ENCODE data around the gene SRGAP3.
A peak's percentile ranks its signal among the peaks of the same experiment; 100 is the strongest.

SRGAP3 gene

DNA sequence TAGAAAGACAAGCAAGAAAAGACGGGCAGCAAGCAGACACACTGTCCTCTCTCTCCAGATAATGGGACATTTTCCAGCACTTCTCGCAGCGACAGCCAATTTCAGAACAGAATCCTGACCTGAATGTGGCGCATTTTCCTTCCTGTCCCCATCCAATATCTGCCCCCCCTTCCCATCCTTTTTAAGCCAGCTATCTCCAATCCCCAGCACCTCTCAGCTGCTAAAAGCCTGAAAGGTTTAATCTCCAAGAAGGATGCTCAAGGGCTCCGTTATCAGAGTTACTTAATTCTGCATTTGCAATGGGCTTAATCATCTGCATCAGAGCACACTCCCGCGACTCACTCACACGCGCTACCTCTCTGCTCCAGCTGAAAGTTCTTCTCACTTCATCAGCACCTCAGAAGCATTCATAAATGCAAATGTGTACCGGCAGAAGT lies 50.5 kb downstream of the SRGAP3 start:
- DNase-seq = no peak

DNA sequence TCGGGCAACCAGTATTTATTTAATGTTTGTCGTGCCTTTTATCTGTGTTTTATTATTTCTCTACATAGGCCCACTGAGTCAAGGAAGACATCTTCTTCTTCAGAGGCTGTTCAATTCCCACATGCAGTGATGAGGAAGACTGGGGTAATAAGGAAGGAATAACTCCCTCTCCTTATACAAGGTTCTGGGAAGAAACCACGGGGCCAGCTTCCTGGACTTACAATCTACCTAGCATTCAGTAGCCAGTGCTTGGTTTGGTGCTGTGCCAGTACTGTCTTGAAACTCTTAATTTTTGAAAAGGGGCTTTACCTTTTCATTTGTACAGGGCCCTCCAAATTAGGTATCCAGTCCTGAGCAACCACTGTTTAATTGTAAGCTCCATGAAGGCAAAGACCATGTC lies 51.2 kb downstream of the SRGAP3 start:
- DNase-seq = no peak

DNA sequence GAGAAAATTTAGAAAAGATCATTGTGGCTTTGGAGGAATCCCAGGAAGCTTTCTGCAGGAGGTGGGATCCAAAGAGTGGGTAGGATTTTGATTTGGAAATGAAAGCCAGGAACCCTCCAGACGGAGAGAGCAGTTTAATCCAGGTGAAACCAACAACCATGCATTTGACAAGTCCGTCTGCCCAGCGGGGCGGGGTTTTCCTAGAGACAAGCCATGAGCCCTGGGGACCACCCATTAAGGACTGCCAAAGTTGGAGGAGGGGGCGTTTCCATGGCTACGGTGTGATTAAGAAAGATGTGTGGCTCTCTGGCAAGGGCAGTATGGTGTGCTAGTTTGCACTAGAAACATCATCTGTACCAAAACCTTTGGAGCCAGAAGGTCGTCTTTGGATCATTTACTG lies 53.4 kb downstream of the SRGAP3 start:
- no peak for DNase-seq

DNA sequence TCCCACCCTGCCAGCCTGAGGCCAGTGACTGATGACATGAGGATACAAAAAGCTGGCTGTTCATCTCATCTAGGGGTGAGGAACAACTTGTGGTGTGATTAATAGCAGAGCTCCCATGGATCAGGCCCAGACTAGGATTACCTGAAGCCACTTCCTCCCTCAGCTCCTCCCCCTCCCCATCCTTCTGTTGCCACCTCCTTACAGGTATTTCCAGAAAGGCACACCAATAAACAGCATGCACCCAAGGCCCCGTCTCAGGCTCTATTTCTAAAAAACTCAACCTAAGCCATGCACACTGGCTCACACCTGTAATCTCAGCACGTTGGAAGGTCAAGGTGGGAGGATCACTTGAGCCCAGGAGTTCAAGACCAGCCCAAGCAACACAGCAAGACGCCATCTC lies 54.1 kb downstream of the SRGAP3 start:
- DNase-seq = no peak

DNA sequence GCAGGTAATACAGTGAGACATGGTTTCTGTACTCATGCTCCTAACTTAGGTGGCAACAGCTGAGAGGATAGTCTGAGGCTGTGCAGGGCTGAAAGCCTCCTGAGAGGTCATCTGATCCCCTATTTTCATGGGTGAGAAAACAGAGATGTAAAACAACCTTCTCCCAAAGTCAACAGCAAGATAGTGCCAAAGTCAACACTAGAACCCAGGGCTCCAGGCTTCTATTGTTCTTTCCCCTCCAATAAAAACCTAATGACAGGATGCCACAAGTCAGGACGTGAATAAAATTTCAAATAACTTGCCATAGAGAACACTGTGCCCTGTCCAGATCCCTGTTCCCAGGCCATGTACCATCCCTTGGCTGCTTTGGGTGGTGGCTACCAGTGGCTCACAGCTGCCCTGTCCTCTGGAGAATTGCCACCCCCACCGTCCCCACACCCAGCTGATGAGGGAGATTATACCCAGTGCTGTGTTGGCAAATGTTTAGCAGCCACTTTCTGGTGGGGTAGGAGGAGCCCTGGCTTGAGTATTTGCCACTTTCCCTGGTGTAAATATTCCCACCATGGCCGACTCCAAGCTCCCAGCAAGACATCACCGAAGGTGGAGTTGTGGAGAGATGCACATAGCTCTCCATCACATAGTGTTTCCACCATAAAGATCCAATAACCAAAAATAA lies 54.8 kb downstream of the SRGAP3 start:
- peak; percentile 65 to 91 for DNase-seq

DNA sequence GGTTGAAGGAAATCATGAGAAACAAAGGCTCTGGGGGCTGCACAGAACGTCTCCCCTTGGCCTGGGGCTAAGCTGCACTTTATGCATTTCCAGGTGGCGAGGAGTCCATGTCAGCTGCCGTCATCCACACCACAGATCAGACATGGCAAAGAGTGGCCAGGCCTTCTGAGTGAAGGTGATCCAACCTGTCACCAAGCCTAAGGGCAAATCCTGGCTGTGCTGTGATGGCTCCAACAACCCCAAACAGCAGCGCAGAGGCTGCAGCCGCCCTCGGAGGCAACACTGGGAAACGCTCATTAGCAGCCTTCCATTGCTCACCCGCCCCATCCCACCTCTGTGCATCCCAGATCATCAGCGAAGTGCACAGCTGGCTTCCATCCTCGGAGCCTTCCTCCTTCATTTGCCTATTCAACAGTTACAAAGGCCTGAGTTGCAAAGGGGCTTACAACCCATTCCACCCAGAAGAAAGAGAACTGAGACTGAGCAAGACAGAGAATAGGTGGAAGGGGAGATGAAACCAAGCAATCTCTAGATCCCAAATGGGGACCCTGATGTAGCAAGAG lies 55.7 kb downstream of the SRGAP3 start:
- DNase-seq = no peak

DNA sequence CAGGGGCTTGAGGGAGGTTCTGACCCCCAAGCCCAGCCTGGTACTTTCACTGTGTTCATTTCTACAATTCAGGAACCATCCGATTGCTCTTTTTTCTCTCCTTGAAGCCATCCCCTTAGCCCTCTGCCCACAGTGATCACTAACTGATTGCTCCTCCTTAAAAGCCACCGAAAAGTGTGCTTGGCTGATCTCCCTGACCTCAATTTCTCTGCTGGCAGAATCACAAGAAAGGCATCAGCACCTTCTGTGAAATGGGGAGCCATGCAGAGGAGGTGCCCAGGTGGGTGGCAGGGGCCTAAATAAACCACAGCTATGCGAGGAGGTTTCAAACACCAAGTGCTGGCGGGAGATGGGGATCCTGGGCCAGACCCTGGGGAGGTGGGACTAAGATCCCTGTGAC lies 56.2 kb downstream of the SRGAP3 start:
- DNase-seq = no peak

DNA sequence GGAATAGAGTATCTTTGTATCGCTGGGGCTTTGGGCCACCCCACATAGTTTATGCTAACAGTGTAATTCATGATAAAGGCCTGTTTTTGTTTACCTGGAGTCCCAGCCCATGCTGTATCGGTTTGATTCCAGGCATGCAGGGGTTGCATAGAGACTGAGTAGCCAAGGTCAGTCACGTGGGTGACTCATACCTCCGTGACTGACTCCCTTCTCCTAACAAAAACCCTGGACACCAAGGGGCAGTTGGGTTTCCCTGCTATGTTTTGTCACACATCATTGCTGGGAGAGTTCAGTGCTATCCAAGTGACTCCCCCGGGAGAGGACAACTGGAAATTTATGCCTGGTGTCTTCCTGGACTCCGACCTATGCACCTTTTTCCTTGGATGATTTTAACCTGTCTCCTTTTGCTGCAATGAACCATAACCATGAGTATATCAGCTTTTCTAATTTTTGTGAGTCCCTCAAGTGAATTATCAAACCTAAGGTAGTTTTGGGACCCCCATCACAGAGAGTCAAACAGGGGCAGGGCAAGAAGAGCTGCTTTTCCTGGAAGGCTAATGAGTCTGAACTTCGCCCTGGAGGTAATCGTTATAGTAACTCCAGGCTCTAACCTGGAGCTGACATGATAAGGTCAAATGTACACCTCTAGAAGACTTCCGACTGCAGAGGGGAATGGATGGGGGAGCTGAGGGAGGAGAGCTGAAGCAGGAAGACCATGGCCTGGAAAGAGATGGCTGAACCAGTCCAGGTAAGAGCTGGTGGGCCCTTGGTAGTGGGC lies 57.0 kb downstream of the SRGAP3 start:
- no peak for DNase-seq

DNA sequence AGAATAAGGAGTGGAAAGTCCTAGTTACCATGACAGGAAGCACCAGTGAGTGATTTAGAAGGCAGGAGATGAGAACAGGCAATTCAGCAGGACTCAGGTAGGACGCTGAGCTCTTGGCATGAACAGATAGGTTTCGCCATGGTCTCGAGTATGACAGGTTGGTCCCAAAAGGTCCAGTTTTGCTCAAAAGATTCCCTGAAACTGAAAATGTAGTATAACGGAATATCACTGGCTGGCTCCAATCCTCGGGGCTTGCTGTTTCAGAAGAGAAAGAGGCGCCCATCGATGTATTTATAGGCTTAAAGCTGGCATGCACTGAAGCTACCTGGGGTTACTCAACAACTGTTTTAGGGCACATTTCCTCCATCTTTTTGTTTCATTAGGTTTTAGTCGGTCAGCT lies 59.2 kb downstream of the SRGAP3 start:
- no peak for DNase-seq

DNA sequence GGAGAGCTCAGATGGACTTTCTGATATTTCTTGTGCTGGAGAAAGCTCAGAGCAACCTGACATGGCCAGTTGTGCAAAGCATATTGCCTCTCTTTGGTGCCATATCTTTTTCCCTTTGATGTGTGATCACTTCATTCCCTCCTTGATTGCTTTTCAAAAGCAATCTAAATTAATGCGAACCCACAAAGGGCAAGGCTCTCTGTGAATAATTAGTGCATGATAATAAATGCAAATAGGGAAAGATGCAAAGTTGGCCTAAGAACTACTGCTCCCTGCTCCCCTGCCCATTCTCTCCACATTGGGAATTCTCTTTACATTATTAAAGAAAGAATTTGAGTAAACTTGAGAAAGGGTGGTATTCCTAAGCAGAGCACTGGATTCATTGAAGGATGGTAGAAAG lies 60.9 kb downstream of the SRGAP3 start:
- DNase-seq = no peak

DNA sequence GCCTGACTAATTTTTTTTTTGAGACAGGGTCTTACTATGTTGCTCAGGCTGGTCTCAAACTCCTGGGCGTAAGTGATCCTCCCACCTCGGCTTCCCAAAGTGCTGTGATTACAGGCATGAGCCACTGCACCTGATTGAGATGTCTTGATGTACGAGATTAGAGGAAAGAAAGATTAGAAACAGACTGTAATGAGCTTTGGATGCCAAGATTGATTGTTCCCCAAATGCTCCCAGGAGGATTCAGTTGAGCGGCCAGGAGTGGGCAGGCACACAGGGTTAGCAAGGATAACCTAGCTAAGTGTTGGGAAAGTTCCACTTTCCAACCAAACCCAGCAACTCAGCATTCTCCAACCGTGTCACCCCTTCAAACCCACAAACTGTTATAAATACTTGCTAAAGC lies 63.7 kb downstream of the SRGAP3 start:
- no peak for DNase-seq

DNA sequence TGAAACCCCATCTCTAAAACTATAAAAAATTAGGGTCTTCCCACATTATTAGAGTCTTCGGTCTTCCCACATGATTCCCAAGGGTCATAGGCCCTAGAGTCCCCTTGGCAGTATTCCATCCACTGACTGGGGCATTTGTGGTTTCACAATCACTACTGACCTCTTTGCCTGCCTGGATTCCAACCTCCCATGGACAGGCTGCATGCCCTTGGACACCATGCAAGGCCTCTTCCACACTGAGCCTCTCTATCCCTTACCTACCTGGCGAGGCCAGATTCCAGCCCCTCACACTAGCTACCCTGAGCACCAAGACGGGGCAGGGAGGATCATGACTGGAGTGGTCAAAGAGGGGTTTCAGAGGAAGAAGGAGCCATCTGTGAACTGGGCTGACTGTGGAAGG lies 64.4 kb downstream of the SRGAP3 start:
- no peak for DNase-seq

DNA sequence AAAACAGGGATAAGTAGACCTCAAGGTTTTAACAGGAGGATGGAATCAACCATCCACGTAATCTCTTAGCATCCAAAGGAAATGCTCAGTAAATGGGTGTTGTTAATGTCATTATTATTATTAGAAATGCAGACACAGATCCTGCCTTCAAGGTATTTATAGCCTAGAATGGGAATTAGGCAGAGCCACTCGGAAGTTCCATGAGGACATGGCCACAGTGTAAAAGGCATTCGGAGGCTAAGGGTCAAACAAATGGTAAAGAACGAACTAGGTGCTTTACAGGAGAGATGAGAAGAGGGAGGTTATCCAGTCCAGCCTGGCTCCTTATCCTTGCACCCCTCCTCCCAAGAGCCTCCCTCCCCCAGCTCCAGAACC lies 65.0 kb downstream of the SRGAP3 start:
- DNase-seq = no peak

DNA sequence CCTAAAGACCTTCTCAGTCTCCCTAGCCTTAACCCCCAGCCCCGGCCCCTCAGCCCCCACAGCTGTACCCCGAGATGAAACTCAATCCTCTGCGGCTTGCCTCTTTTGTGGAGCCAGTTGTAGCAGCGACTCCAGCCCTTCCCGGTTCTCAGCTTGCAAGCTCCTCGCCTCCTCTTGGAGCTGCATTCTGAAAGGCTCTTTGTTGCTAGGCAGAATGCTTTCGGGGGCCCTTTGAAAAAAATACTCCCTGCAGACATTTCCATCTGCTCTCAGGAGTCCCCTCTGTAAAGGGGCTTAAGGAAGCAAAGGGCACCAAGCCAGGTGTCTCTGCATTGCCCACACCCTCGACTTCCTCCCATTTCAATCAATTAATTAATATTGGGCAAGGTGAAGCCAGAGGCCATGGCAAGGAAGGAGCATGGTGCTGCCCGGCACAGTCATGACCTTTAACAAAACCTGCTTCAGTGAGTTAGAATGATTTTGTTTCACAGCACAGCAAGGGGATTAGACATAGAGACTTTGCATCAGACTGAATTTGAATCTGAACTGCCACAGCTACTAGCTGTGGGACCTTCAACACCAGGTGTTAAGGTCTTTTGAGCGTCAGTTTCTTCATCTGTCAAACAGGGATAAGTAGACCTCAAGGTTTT lies 65.5 kb downstream of the SRGAP3 start:
- no peak for DNase-seq

DNA sequence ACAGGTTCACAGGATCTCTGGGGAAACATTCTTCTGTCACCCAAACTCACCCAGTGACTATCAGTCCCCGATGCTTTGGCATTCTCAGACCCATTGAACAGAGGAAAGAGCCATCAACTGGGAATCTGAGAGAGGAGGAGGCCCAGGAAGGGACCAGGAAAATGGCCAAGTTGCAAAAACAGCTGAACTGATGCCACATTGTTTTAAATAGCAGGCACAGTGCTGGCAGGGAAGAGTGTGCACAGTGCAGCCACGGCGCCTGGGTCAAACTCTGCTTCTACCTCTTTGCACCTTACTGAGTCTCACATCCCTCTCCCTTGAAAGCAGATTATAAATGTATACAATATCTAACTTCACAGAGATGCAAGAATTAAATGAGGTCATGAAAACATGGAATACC lies 66.4 kb downstream of the SRGAP3 start:
- DNase-seq = no peak

DNA sequence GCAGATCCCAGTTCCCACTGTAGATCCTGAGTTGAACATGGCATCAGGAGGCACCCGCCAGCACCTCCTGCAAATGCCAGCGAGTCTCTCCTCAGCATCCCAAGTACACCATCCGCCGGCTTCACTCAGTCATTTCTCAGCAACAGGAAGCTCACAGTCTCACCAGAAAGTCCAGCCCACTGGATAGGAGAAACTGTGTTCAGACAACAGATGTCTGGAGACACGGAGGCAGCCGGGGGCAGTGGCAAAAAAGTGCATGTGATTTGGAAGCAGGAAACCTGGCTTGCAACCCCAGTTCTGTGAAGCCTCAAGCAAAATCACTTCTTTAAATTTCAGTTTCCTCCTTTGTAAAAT lies 68.7 kb downstream of the SRGAP3 start:
- no peak for DNase-seq

DNA sequence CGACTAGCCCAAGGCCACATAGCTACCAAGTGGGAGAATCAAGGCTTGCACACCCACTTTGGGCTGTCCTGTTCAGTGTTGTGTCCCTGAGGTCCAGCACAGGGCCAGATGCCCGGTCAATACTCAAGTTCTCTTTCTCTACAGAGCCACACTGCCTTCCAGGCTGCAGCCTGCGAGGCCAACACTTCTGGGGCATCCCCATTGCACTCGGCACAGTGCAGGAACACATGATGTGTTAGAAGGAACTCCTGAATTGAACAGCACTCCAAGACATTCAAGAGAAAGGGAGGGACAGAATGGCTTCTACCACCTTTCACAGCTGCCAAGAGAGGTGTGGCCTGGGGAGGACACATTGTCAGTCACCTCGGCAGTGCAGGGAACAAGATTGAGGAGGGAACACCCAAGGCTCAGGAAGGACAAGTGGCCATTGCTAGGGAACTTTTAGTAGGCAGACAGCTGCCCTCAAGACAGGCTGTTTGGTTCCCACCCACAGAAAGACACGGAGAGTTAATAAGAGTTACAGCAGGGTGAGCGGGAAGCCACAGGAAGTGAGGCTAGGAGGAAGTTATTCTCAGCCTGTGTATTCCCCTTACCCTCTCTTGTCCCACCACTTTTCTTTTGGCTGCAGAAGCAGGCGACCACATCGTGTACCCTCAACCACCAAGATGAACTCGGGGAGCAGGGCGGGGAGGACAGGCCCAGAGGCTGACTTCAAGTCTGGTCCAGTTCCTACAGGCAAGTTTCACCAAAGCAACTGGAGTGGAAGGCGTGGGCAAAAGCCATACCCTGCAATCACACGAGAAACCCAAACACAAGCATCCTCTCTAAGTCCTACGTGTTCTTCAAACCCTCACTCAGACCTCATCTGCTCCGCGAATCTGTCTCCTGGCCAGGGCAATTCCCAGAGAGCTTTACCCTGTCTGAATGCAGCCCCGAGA lies 69.4 kb downstream of the SRGAP3 start:
- DNase-seq = no peak

DNA sequence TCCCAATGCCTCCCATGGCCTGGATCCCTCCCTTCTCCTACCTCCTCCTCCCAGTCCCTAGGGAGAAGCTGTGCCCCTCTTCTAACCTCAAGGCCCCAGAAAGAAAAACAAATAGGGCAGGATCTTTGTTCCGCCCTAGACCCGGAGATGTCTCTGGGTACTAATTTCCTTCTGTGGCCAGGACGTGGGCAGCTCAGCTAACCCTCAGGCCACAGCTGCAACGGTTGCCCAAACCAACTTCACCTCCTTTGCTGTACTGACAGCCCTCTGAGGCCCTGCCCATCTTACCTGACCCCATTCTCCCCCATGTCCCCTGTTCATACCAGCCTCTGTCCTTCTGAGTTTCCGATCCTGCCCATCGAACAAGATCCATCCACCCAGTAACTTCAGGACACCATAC lies 70.7 kb downstream of the SRGAP3 start:
- no peak for DNase-seq

DNA sequence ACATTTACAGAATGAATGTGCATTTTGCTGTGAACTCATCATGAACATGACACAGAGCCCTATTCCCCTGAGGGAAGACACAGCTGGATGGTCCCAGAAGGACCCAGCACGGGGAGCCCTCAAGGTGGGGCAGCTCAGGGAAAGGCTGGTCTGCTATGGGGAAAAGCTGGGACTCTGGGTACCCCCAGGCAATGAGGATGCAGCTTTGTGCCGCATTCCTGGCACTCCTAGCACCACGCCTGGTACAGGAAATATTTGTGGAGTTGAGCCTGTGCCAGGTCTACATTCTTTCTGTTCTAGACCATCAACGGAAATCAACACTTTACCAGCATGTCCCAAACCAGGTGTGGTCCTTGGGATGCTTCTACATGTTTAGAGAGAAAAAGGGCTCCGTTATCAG lies 74.0 kb downstream of the SRGAP3 start:
- DNase-seq = no peak

DNA sequence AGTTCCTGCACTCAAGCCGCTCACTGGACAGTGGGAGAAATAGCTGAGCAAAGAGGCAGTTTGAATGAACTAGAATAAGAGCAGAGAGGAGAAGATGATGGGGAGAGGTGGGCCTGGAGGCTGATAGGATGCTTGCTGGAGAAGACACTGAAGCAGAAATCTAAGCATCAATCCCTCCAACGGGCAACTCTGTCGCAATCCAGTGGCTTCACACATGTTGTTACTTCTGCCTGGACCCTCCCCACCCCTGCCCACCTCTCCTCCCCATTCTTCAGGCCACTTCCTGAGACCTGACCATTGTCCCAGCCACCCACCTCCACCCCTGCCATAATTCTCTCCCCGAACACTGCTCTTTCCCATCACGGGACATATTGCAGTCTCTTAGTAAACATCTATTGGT lies 76.0 kb downstream of the SRGAP3 start:
- DNase-seq = no peak

DNA sequence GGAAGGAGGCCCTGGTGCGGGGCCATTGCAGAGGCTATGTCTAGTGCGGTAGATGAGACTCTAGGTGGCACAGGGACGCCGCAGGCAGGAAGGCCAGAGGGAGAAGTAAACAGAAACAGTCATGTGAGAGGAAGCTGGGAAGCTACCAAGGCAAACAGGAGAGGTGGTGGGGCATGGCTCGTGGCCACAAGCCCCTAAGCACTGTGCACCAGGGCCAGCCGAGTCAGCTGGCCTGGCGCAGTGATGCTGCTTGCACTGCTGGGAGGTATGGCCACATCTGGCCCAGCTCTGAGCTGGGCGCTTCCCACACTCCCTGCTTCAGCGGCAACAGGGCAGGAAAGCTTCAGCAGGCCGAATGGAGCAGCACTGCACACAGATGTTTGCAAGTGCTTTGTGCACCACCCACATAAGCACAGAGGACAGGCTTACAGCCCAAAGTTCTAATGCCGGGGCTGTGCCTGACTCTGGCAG lies 76.6 kb downstream of the SRGAP3 start:
- peak in 1 of 2 experiments; percentile 8 for DNase-seq

DNA sequence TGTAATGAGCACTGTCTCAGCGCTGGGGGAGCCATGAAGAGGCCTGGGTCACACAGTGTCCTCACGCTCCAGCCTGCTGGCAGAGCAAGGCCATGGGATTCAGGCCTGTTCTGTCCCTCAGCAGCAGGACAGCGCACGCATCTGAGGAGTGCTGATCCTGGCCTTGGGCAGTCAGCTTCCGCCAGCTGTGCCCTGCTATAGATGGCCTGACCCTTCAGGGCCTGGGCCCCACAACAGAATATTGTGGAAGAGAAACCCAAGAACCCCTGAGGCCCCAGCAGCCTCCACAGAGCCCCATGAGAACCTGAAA lies 78.6 kb downstream of the SRGAP3 start:
- DNase-seq = no peak

Data from NCI-H2081 (cell line).